ENCODE results near the gene TBC1D14.

The TBC1D14 gene

DNA sequence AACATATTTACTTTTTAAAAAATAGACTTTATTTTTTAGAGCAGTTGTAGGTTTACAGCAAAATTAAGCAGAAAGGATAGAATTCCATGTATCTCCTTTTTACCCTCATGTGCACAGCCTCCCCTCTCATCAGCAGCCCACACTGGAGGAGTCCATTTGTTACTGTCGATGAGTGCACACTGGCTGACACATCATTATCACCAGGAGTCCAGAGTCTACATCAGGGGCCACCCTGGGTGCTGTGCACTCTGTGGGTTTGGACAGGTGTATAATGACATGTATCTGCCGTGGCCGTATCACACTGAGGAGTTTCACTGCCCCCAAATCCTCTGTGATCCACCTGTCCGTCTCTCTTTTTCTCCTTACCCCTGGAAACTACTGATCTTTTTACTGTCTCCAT is 26.3 kb downstream of the TBC1D14 start:
- CTCF ChIA-PET, result interaction anchor here (1.6 kb wide), 1 partner anchor 10 kb away, joined by 3 read pairs; no protein-coding TSS in a partner anchor
- Histone ChIP-seq H3K9me3 (ENCODE audit: control extremely low read depth in 1 of 5, control insufficient read depth in 4 of 5, insufficient read depth in 2 of 5, low read depth in 1 of 5, low read length in 4 of 5) (peaks cover 0 to 2% (median 0%) of the 10 kb centered on the region in 5 experiments), H3K4me3 (ENCODE audit: control insufficient read depth in 1 of 7, extremely low read depth in 1 of 7, insufficient read depth in 4 of 7, low read depth in 2 of 7, low read length in 6 of 7) (no peak overlapping the region), H3K27ac (ENCODE audit: insufficient read depth in 1 of 2, low read depth in 1 of 2, low read length in 2 of 2, poor library complexity in 1 of 2, severe bottlenecking in 2 of 2) (no peak overlapping the region), H3K4me1 (ENCODE audit: control extremely low read depth in 1 of 4, control insufficient read depth in 4 of 4, insufficient read depth in 4 of 4, low read length in 3 of 4) (peaks cover 5 to 41% (median 34%) of the 10 kb centered on the region in 4 experiments), H3K36me3 (ENCODE audit: control insufficient read depth in 4 of 4, insufficient read depth in 4 of 4, low read length in 3 of 4) (peaks cover 2 to 49% (median 4%) of the 10 kb centered on the region in 4 experiments), H3K27me3 (replicated peaks in 2 of 5; ENCODE audit: control insufficient read depth in 4 of 5, insufficient read depth in 5 of 5, low read length in 4 of 5) (no peaks in the 10 kb centered on the region)
- 91% methylated on average over 4 of the region's 4 CpGs for WGBS (ENCODE audit: insufficient coverage)
- POLR2A ChIA-PET, result interaction anchor here (0.5 kb wide), 1 partner anchor 26 kb away, joined by 3 read pairs; the partner anchor contains the start of gene TBC1D14
- DNase-seq, result no peak

DNA sequence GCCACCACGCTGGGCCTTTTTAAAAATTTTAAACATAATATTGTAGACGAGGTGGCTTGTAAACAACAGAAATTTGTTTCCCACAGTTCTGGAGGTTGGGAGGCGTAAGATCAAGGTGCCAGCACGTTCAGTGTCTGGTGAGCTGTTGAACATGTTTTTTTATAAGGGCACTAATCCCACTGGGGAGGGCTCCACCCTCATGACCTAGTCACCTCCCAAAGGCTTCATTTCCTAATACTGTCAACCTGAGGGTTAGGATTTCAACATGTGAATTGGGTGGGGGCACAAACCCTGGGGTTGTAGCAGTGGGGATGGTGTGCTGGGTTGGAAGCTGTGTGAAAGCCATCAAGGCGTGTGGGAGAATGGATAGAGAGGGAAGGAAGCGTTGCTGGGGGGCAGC is 27.6 kb downstream of the TBC1D14 start:
- no peaks in the 10 kb centered on the region for H3K27me3 ChIP-seq (replicated peaks in 2 of 5; ENCODE audit: control insufficient read depth in 4 of 5, insufficient read depth in 5 of 5, low read length in 4 of 5)
- peaks cover 10 to 54% (median 44%) of the 10 kb centered on the region in 4 experiments for H3K4me1 ChIP-seq (ENCODE audit: control extremely low read depth in 1 of 4, control insufficient read depth in 4 of 4, insufficient read depth in 4 of 4, low read length in 3 of 4)
- peaks cover 2 to 38% (median 4%) of the 10 kb centered on the region in 4 experiments for H3K36me3 ChIP-seq (ENCODE audit: control insufficient read depth in 4 of 4, insufficient read depth in 4 of 4, low read length in 3 of 4)
- ChIA-PET POLR2A (no interaction called here), CTCF (interaction anchor here (0.6 to 1.4 kb wide), 2 partner anchors 24 to 44 kb away, joined by 3 to 6 read pairs; no protein-coding TSS in a partner anchor)
- H3K4me3 ChIP-seq (ENCODE audit: control insufficient read depth in 1 of 7, extremely low read depth in 1 of 7, insufficient read depth in 4 of 7, low read depth in 2 of 7, low read length in 6 of 7), result no peak overlapping the region
- no peak for DNase-seq
- H3K27ac ChIP-seq (ENCODE audit: insufficient read depth in 1 of 2, low read depth in 1 of 2, low read length in 2 of 2, poor library complexity in 1 of 2, severe bottlenecking in 2 of 2), result no peak overlapping the region
- WGBS (ENCODE audit: insufficient coverage), result 78% methylated on average over 5 of the region's 6 CpGs
- H3K9me3 ChIP-seq (ENCODE audit: control extremely low read depth in 1 of 5, control insufficient read depth in 4 of 5, insufficient read depth in 2 of 5, low read depth in 1 of 5, low read length in 4 of 5), result peaks cover 0 to 2% (median 0%) of the 10 kb centered on the region in 5 experiments

DNA sequence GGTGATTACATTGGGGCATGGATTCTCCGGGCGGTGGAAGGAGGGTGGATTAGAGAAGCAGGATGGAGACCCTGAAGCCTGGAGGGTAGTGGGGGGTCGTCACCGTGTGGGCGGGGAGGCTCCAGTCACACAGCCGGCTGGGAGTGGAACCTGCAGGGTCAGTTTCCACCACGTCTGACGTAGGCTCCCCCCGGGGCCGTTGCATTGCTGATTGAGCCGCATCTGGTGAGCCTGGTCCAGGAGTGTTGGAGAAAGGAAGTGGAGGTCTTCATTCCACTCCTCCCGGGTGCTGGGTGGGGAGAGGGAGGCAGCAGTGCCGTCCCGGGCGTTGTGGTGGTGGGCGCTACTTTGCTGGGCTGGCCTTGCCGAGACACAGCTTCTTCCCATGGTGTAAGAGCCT is 28.1 kb downstream of the TBC1D14 start:
- WGBS (ENCODE audit: insufficient coverage), result 81% methylated on average over 10 of the region's 17 CpGs
- H3K4me3 ChIP-seq (ENCODE audit: control insufficient read depth in 1 of 7, extremely low read depth in 1 of 7, insufficient read depth in 4 of 7, low read depth in 2 of 7, low read length in 6 of 7), result no peak overlapping the region
- POLR2A ChIA-PET, result no interaction called here

DNA sequence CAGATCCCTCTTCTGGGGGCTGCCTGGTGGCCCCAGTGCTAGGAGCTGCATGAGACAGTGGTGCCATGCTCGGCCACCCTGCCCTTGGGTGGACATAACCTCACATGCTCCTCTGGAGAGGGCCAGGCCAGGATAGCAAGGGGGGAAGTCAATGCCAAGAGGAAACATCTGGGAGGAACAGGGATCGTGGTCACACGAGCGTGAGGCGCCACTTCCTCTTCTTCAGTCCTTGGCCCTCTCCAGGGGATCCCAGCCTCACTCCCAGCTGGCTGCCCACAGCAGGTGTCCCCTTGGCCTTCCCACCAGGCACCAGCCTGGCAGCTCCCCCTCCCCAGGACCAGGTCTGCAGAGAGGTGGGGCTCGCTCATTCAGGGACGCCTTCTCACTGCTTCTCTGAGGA is 28.6 kb downstream of the TBC1D14 start:
- Histone ChIP-seq H3K4me1 (ENCODE audit: control extremely low read depth in 1 of 4, control insufficient read depth in 4 of 4, insufficient read depth in 4 of 4, low read length in 3 of 4) (peaks cover 19 to 64% (median 55%) of the 10 kb centered on the region in 4 experiments), H3K27ac (ENCODE audit: insufficient read depth in 1 of 2, low read depth in 1 of 2, low read length in 2 of 2, poor library complexity in 1 of 2, severe bottlenecking in 2 of 2) (no peak overlapping the region), H3K27me3 (replicated peaks in 2 of 5; ENCODE audit: control insufficient read depth in 4 of 5, insufficient read depth in 5 of 5, low read length in 4 of 5) (no peaks in the 10 kb centered on the region), H3K4me3 (ENCODE audit: control insufficient read depth in 1 of 7, extremely low read depth in 1 of 7, insufficient read depth in 4 of 7, low read depth in 2 of 7, low read length in 6 of 7) (peak overlapping the region in 3 of 7 experiments; percentile 12 to 35 (median 24)), H3K9me3 (ENCODE audit: control extremely low read depth in 1 of 5, control insufficient read depth in 4 of 5, insufficient read depth in 2 of 5, low read depth in 1 of 5, low read length in 4 of 5) (no peaks in the 10 kb centered on the region), H3K36me3 (ENCODE audit: control insufficient read depth in 4 of 4, insufficient read depth in 4 of 4, low read length in 3 of 4) (peaks cover 2 to 29% (median 2%) of the 10 kb centered on the region in 4 experiments)
- ChIA-PET CTCF (interaction anchor here (1.4 kb wide), 1 partner anchor 25 kb away, joined by 6 read pairs; no protein-coding TSS in a partner anchor), POLR2A (no interaction called here)
- WGBS (ENCODE audit: insufficient coverage), result 26% methylated on average over 7 of the region's 7 CpGs
- peak; percentile 39 to 74 (median 72) for DNase-seq

More for the DNA sequence above, 28.1 kb downstream of the TBC1D14 start:
- Histone ChIP-seq H3K4me1 (ENCODE audit: control extremely low read depth in 1 of 4, control insufficient read depth in 4 of 4, insufficient read depth in 4 of 4, low read length in 3 of 4) (peaks cover 15 to 59% (median 50%) of the 10 kb centered on the region in 4 experiments), H3K27me3 (replicated peaks in 2 of 5; ENCODE audit: control insufficient read depth in 4 of 5, insufficient read depth in 5 of 5, low read length in 4 of 5) (no peaks in the 10 kb centered on the region), H3K36me3 (ENCODE audit: control insufficient read depth in 4 of 4, insufficient read depth in 4 of 4, low read length in 3 of 4) (peaks cover 2 to 32% (median 3%) of the 10 kb centered on the region in 4 experiments), H3K9me3 (ENCODE audit: control extremely low read depth in 1 of 5, control insufficient read depth in 4 of 5, insufficient read depth in 2 of 5, low read depth in 1 of 5, low read length in 4 of 5) (peaks cover 0 to under 1% (median 0%) of the 10 kb centered on the region in 5 experiments), H3K27ac (ENCODE audit: insufficient read depth in 1 of 2, low read depth in 1 of 2, low read length in 2 of 2, poor library complexity in 1 of 2, severe bottlenecking in 2 of 2) (no peak overlapping the region)
- CTCF ChIA-PET, result interaction anchor here (0.6 to 1.4 kb wide), 2 partner anchors 24 to 44 kb away, joined by 3 to 6 read pairs; no protein-coding TSS in a partner anchor
- DNase-seq, result no peak

DNA sequence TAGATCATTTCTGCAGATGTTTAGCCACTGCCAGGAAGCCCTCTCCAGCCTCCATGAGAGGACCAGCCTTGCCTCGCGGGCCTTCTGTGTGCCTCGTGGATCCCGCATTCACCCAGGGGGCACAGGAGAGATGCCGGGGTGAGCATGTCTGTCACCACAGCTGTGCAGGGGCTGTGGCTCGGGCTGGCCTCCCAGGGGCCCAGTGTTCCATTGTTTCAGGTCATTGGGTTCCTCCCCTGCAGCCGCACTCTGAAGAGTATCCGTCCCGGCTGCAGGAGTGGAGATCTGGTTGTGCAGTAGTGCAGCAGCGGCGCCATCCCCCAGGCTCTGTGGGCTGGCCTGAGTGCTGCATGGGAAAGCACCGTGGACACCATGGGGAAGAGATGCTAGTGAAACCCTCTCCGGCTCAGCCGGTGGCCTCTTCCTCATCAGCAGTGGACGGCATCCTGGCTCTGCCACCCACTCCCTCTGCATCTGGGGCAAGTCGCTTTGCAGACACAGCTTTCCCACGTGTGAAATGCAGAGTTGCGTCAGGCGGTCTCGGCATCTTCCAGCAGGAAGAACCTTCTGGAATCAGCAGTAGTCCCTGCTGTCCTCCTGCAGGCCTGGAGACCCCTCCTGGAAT is 29.1 kb downstream of the TBC1D14 start:
- Histone ChIP-seq H3K4me3 (ENCODE audit: control insufficient read depth in 1 of 7, extremely low read depth in 1 of 7, insufficient read depth in 4 of 7, low read depth in 2 of 7, low read length in 6 of 7) (peak overlapping the region in 2 of 7 experiments; percentile 24 to 35), H3K27me3 (replicated peaks in 2 of 5; ENCODE audit: control insufficient read depth in 4 of 5, insufficient read depth in 5 of 5, low read length in 4 of 5) (no peaks in the 10 kb centered on the region), H3K27ac (ENCODE audit: insufficient read depth in 1 of 2, low read depth in 1 of 2, low read length in 2 of 2, poor library complexity in 1 of 2, severe bottlenecking in 2 of 2) (no peak overlapping the region), H3K9me3 (ENCODE audit: control extremely low read depth in 1 of 5, control insufficient read depth in 4 of 5, insufficient read depth in 2 of 5, low read depth in 1 of 5, low read length in 4 of 5) (no peaks in the 10 kb centered on the region), H3K4me1 (ENCODE audit: control extremely low read depth in 1 of 4, control insufficient read depth in 4 of 4, insufficient read depth in 4 of 4, low read length in 3 of 4) (peaks cover 19 to 69% (median 59%) of the 10 kb centered on the region in 4 experiments), H3K36me3 (ENCODE audit: control insufficient read depth in 4 of 4, insufficient read depth in 4 of 4, low read length in 3 of 4) (peaks cover 0 to 24% (median 2%) of the 10 kb centered on the region in 4 experiments)
- DNase-seq, result no peak
- POLR2A ChIA-PET, result no interaction called here
- 88% methylated on average over 19 of the region's 20 CpGs for WGBS (ENCODE audit: insufficient coverage)
- CTCF ChIA-PET, result no interaction called here

DNA sequence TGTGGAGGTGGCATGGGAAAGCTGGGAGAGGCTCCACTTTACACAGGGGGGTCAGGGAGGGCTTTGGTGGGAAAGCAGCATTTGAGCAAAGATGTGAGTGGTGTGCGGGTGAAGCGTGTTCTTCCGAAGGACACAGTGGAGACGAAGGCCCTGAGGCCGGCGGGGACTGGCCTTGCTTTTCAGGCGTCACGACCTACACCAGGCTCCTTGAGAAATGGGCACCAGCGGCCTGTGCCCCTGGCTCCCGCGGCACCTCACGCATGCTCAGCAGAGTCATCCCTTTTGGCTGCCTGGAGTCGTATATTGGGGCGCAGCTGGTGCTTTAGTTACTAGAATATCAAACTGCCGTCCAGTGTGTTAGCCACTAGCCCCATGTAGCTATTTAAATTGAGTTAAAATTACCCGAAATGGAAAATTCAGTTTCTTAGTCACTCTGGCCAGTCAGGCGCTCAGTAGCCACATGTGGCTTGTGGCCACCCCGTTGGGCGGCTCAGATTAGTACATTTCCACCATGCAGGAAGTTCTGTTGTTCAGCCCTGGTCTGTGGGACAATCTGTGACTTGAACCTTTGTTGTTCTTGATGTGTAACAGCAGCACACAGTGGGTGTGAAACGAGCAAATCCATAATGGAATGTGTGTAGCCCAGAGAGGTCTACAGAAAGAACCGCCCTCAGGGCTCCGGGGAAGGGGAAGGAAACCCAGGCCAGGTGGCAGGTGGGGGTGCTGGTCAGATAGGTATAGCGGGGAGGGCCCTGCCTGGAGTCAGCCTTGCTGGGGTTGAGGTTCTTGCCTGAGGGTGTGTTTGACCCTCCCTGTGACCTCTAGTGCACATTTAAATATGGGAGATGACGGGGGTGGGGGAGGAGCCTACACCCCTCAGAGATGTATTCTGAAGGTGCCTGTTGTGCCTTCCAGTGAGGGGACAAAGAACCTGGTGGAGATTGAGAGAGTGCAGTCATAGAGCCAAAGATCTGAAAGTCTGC is 30.4 kb downstream of the TBC1D14 start:
- Histone ChIP-seq H3K27me3 (replicated peaks in 2 of 5; ENCODE audit: control insufficient read depth in 4 of 5, insufficient read depth in 5 of 5, low read length in 4 of 5) (no peaks in the 10 kb centered on the region), H3K27ac (ENCODE audit: insufficient read depth in 1 of 2, low read depth in 1 of 2, low read length in 2 of 2, poor library complexity in 1 of 2, severe bottlenecking in 2 of 2) (no peak overlapping the region), H3K9me3 (ENCODE audit: control extremely low read depth in 1 of 5, control insufficient read depth in 4 of 5, insufficient read depth in 2 of 5, low read depth in 1 of 5, low read length in 4 of 5) (no peaks in the 10 kb centered on the region), H3K36me3 (ENCODE audit: control insufficient read depth in 4 of 4, insufficient read depth in 4 of 4, low read length in 3 of 4) (peaks cover 0 to 21% (median 3%) of the 10 kb centered on the region in 4 experiments), H3K4me3 (ENCODE audit: control insufficient read depth in 1 of 7, extremely low read depth in 1 of 7, insufficient read depth in 4 of 7, low read depth in 2 of 7, low read length in 6 of 7) (no peak overlapping the region), H3K4me1 (ENCODE audit: control extremely low read depth in 1 of 4, control insufficient read depth in 4 of 4, insufficient read depth in 4 of 4, low read length in 3 of 4) (peaks cover 19 to 77% (median 59%) of the 10 kb centered on the region in 4 experiments)
- POLR2A ChIA-PET, result no interaction called here
- 81% methylated on average over 19 of the region's 24 CpGs for WGBS (ENCODE audit: insufficient coverage)
- CTCF ChIA-PET, result interaction anchor here (0.9 kb wide), 1 partner anchor 10 kb away, joined by 3 read pairs; no protein-coding TSS in a partner anchor
- DNase-seq, result peak in 1 of 3 donors; percentile 33

Data from common myeloid progenitor, CD34-positive (primary cell).